ENCODE data around the gene KCNIP4. TPM values are rescaled to one million over a fixed set of nuclear protein-coding genes. Genes with fewer than 3 reads are reported as not detected.

KCNIP4 gene
- total and polyA plus RNA-seq, 12 donors: 0.44 to 4.1 (median 1.6) TPM

DNA sequence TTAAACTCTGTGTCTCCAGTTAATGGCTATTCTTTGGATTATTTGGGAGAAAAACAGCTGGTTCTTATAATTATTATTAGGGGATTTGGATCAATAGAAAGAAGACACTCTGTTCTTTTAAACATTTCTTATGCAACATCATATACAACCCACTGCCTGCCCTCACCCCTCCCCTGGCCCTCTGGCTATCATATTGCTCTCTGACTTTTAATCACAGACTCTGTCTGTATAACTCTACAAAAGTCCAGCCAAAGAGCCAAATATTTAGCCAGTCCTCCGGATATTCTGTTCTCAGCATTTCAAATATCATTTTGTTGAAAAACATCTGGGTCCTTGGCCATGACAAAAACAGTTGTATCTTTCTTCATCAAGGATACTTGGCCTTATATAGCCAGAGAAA lies 1267.3 kb downstream of the KCNIP4 start:
- Histone ChIP-seq H3K4me1 (replicated peaks in 1 of 2) (no peaks in the 10 kb centered on the region), H3K4me3 (no peak overlapping the region), H3K27ac (no peak overlapping the region), H3K36me3 (replicated peaks in 1 of 2) (no peaks in the 10 kb centered on the region), H3K27me3 (no peaks in the 10 kb centered on the region), H3K9me3 (replicated peaks in 1 of 3) (no peaks in the 10 kb centered on the region)
- TF ChIP-seq POLR2A (IDR thresholded peaks at IDR 0.05): no peak
- TF ChIP-seq, protein P1, sequence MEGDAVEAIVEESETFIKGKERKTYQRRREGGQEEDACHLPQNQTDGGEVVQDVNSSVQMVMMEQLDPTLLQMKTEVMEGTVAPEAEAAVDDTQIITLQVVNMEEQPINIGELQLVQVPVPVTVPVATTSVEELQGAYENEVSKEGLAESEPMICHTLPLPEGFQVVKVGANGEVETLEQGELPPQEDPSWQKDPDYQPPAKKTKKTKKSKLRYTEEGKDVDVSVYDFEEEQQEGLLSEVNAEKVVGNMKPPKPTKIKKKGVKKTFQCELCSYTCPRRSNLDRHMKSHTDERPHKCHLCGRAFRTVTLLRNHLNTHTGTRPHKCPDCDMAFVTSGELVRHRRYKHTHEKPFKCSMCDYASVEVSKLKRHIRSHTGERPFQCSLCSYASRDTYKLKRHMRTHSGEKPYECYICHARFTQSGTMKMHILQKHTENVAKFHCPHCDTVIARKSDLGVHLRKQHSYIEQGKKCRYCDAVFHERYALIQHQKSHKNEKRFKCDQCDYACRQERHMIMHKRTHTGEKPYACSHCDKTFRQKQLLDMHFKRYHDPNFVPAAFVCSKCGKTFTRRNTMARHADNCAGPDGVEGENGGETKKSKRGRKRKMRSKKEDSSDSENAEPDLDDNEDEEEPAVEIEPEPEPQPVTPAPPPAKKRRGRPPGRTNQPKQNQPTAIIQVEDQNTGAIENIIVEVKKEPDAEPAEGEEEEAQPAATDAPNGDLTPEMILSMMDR (IDR thresholded peaks at IDR 0.05): no peak
- peak in 2 of 7 donors; percentile 14 to 59 for DNase-seq
- WGBS, 4 donors: 46 to 61% (median 52%) methylated on average over 1 of the region's 1 CpG
- intact Hi-C loops (cut with DNase I): loop anchor here (10.0 kb wide), 2 partner anchors 126 to 256 kb away; no protein-coding TSS in a partner anchor

DNA sequence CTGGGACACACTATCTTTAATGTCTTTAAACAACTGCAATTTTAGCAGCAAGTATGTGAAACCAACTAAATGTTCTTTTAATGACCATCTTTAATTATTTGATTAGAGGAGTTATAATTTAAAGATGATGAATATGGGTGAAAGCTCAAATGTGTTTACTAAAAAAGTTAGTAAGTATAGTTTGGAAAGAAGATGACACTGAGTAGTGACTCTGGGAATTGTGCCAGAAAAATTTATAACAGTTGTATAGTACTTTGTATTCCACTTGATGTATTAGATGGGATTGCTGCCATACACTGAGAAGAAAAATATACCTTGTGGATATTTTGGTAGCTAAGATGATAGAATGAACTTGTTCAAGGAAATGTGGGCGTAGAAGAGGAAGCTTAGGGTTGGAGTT lies 1267.8 kb downstream of the KCNIP4 start:
- H3K27me3 ChIP-seq: no peaks in the 10 kb centered on the region
- H3K9me3 ChIP-seq (replicated peaks in 1 of 3): no peaks in the 10 kb centered on the region
- H3K36me3 ChIP-seq (replicated peaks in 1 of 2): no peaks in the 10 kb centered on the region
- intact Hi-C loops (cut with DNase I): loop anchor here (10.0 kb wide), 2 partner anchors 126 to 256 kb away; no protein-coding TSS in a partner anchor
- DNase-seq: no peak
- no peak for TF ChIP-seq POLR2A (IDR thresholded peaks at IDR 0.05)
- TF ChIP-seq, protein P1 (IDR thresholded peaks at IDR 0.05): no peak
- H3K4me1 ChIP-seq (replicated peaks in 1 of 2): no peaks in the 10 kb centered on the region
- WGBS, 4 donors: 36 to 72% (median 71%) methylated on average over 1 of the region's 1 CpG
- H3K4me3 ChIP-seq: no peak overlapping the region
- no peak overlapping the region for H3K27ac ChIP-seq

DNA sequence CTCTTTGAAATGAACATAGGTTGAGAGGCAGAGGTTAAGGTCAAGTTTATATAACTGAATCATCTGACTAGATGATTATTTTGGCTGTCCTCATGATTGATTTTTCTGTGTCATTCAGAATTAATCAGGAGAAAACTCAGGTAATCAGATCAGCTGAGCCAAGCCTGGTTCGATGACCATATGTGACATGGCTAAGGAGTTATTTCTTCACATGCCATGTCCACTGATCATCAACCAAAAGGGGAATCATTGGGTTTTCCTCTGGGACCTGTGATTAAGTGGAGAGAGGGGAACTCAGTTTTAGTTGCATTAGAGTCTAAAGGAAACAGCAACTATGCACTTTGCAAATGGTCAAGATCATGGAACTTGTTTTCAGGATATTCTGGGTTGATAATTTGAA lies 1268.6 kb downstream of the KCNIP4 start:
- TF ChIP-seq, protein P1 (IDR thresholded peaks at IDR 0.05): no peak
- no peak for TF ChIP-seq POLR2A (IDR thresholded peaks at IDR 0.05)
- intact Hi-C loops (cut with DNase I): loop anchor here (10.0 kb wide), 2 partner anchors 125 to 255 kb away; no protein-coding TSS in a partner anchor

More for the DNA sequence above, 1268.6 kb downstream of the KCNIP4 start:
- no peaks in the 10 kb centered on the region for H3K27me3 ChIP-seq
- no peaks in the 10 kb centered on the region for H3K36me3 ChIP-seq (replicated peaks in 1 of 2)
- H3K4me3 ChIP-seq: no peak overlapping the region
- no peak overlapping the region for H3K27ac ChIP-seq
- DNase-seq: no peak
- no peaks in the 10 kb centered on the region for H3K4me1 ChIP-seq (replicated peaks in 1 of 2)
- WGBS, 4 donors: 50 to 62% (median 57%) methylated on average over 1 of the region's 1 CpG
- no peaks in the 10 kb centered on the region for H3K9me3 ChIP-seq (replicated peaks in 1 of 3)

Small RNA genes lying within 50 kb of the gene (microRNA-seq; reads per million reads assigned to microRNA genes)
- gene MIR7978: 0.38 to 2.6 (median 0.45) reads per million in 3 donors
